ENCODE measurements around the gene ZNF536.
"Not testable (repeated sequence)": the region's sequence is repeated elsewhere in the genome, so short reads cannot be mapped to it uniquely, and the experiment has no call there.

ZNF536 gene

GRCh38 chr19:30386551-30387143 lies 14.5 kb downstream of the ZNF536 start:
- in situ Hi-C loops (cut with MboI; ENCODE audit: low sequenced_read_pairs), result no loop called here

- in situ Hi-C loops (cut with MboI; ENCODE audit: low sequenced_read_pairs), result no loop called here
These were observed 15.3 kb downstream of the ZNF536 start for GRCh38 chr19:30387311-30388115.

GRCh38 chr19:30388327-30388726 lies 16.1 kb downstream of the ZNF536 start:
- in situ Hi-C loops (cut with MboI; ENCODE audit: low sequenced_read_pairs), result no loop called here

- in situ Hi-C loops (cut with MboI; ENCODE audit: low sequenced_read_pairs), result no loop called here
These were observed 16.6 kb downstream of the ZNF536 start for GRCh38 chr19:30388819-30389218.

- in situ Hi-C loops (cut with MboI; ENCODE audit: low sequenced_read_pairs), result no loop called here
These were observed 18.3 kb downstream of the ZNF536 start for GRCh38 chr19:30390356-30390988.

- in situ Hi-C loops (cut with MboI; ENCODE audit: low sequenced_read_pairs), result no loop called here
These were observed 18.9 kb downstream of the ZNF536 start for GRCh38 chr19:30391052-30391451.

GRCh38 chr19:30391554-30392551 lies 19.7 kb downstream of the ZNF536 start:
- in situ Hi-C loops (cut with MboI; ENCODE audit: low sequenced_read_pairs), result no loop called here

GRCh38 chr19:30393046-30393445 lies 20.9 kb downstream of the ZNF536 start:
- in situ Hi-C loops (cut with MboI; ENCODE audit: low sequenced_read_pairs), result no loop called here

- in situ Hi-C loops (cut with MboI; ENCODE audit: low sequenced_read_pairs), result no loop called here
These were observed 21.7 kb downstream of the ZNF536 start for GRCh38 chr19:30393729-30394480.

GRCh38 chr19:30394481-30395151 lies 22.4 kb downstream of the ZNF536 start:
- in situ Hi-C loops (cut with MboI; ENCODE audit: low sequenced_read_pairs), result no loop called here

GRCh38 chr19:30395283-30395682 lies 23.1 kb downstream of the ZNF536 start:
- in situ Hi-C loops (cut with MboI; ENCODE audit: low sequenced_read_pairs), result no loop called here

GRCh38 chr19:30398539-30398938 lies 26.4 kb downstream of the ZNF536 start:
- in situ Hi-C loops (cut with MboI; ENCODE audit: low sequenced_read_pairs), result not testable (repeated sequence)

GRCh38 chr19:30401956-30402355 lies 29.8 kb downstream of the ZNF536 start:
- in situ Hi-C loops (cut with MboI; ENCODE audit: low sequenced_read_pairs), result no loop called here

- in situ Hi-C loops (cut with MboI; ENCODE audit: low sequenced_read_pairs), result no loop called here
These were observed 30.4 kb downstream of the ZNF536 start for GRCh38 chr19:30402436-30403202.

- in situ Hi-C loops (cut with MboI; ENCODE audit: low sequenced_read_pairs), result no loop called here
These were observed 31.2 kb downstream of the ZNF536 start for GRCh38 chr19:30403203-30403985.

- in situ Hi-C loops (cut with MboI; ENCODE audit: low sequenced_read_pairs), result no loop called here
These were observed 34.3 kb downstream of the ZNF536 start for GRCh38 chr19:30406220-30407067.

- in situ Hi-C loops (cut with MboI; ENCODE audit: low sequenced_read_pairs), result no loop called here
These were observed 35.0 kb downstream of the ZNF536 start for GRCh38 chr19:30407068-30407709.

Measured in hTERT RPE-1 (cell line).